C4-2B (cell line): ENCODE measurements around the gene NIPBL.

Experiments used
- H3K27ac ChIP-seq: fragments of 450-650 bp; 2 replicates; pipeline ENCODE4 v1.5.1; 2017
- CTCF ChIP-seq: fragments of 450-650 bp; conservative IDR thresholded peaks from 2 replicates; pipeline ENCODE4 v1.5.1; 2017; ENCODE audit warnings: mild to moderate bottlenecking
- ZFX ChIP-seq: fragments of 450-650 bp; IDR thresholded peaks from 2 replicates; pipeline ENCODE4 v1.6.1; 2017

NIPBL gene

DNA sequence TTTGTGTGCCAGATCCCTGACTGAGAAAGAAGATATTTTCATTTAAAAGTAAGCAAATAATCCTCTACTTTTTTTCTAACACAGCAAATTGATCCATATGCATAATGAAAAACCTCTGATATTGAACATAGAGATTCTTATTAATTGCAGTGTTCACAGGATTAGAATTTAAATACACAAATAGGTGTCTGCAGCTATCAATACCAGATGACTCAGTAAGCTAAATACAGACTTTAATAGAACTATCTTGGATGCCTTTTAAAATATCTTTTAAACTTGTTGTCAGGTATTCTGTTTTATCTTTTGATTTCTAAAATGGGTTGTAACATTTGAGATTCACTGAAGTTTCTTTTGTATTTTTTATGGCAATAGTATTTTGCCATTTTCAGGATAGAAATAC, 43.1 kb downstream of the NIPBL start:
- TF ChIP-seq CTCF, result no peak
- no peak overlapping the region for H3K27ac ChIP-seq

GRCh38 chr5:36928947-36929346, 52.4 kb downstream of the NIPBL start:
- TF ChIP-seq CTCF (no peak), ZFX (no peak)
- H3K27ac ChIP-seq, result no peak overlapping the region

GRCh38 chr5:36929438-36929837, 52.9 kb downstream of the NIPBL start:
- TF ChIP-seq CTCF, result no peak
- no peak for TF ChIP-seq ZFX
- no peak overlapping the region for H3K27ac ChIP-seq

DNA sequence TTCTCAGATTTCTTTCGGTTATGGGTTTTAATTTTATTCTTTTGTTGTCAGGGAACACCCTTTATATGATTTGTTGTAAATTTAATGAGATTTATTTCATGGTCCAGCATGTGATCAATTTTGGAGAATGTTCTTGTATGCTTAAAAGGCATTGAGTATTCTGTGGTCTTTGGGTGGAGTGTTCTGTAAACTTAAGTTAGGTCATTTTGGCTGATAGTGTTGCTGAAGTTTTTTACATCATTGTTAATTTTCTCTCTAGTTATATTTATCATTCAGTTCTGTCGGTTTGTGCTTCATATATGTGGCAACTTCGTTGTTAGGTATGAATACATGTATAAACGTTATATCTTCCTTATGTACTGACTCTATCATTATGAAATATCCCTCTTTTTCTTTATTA, 55.5 kb downstream of the NIPBL start:
- H3K27ac ChIP-seq, result no peak overlapping the region
- TF ChIP-seq CTCF (no peak), ZFX (no peak)

DNA sequence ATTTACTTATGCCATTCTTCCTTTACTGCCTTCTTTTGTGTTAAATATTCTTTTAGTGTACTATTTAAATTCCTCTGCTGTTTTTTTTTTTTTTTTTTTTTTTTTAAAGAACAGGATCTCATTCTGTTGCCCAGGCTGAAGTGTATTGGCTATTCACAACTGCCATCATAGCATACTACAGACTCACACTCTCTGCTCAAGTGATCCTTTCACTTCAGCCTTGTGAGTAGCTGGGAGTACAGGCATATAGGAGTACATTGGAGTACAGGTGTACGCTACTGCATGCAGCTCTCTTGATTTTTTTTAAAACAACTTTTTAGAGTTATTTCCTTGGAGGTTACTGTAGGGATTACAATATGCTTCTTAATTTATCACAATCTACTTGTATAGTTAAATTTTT, 56.1 kb downstream of the NIPBL start:
- H3K27ac ChIP-seq, result no peak overlapping the region
- TF ChIP-seq ZFX (no peak), CTCF (no peak)

GRCh38 chr5:36934740-36935356, 58.3 kb downstream of the NIPBL start:
- H3K27ac ChIP-seq, result no peak overlapping the region

GRCh38 chr5:36935805-36936204, 59.2 kb downstream of the NIPBL start:
- no peak overlapping the region for H3K27ac ChIP-seq
- TF ChIP-seq ZFX (no peak), CTCF (no peak)

More at GRCh38 chr5:36934740-36935356, 58.3 kb downstream of the NIPBL start:
- no peak for TF ChIP-seq CTCF
- TF ChIP-seq ZFX, result no peak
